OCI-LY3 (cell line): ENCODE measurements around the gene GK.

Experiments
- H2AFZ ChIP-seq: fragments of 200-600, 300-600 bp; shearing (Covaris generic); 2 replicates; pipeline ENCODE4 v1.6.0; 2014; ENCODE audit warnings: antibody characterized with exemption, low read depth, low read length
- H3K27ac ChIP-seq: fragments of 200-600, 300-600 bp; sonication (generic); 2 replicates; pipeline ENCODE4 v1.5.1; 2014; ENCODE audit warnings: mild to moderate bottlenecking, low read length, moderate library complexity, mixed read lengths
- H3K27me3 ChIP-seq: fragments of 200-600, 300-600 bp; sonication (generic); 2 replicates; pipeline ENCODE4 v1.6.1; 2014; ENCODE audit warnings: low read depth, low read length, mixed read lengths
- H3K36me3 ChIP-seq: fragments of 200-600, 300-600 bp; sonication (generic); replicated peaks from 2 replicates; pipeline ENCODE3; 2014; ENCODE audit warnings: low read depth, low read length, mixed read lengths
- H3K4me1 ChIP-seq: fragments of 300-600, 200-600 bp; sonication (generic); 2 replicates; pipeline ENCODE4 v1.6.1; 2014; ENCODE audit warnings: low read length, mixed read lengths
- H3K4me2 ChIP-seq: fragments of 200-600, 300-600 bp; sonication (generic); 2 replicates; pipeline ENCODE4 v1.6.1; 2014; ENCODE audit warnings: low read length, mixed read lengths
- H3K4me3 ChIP-seq: fragments of 300-600, 200-600 bp; sonication (generic); 2 replicates; pipeline ENCODE4 v1.5.1; 2014; ENCODE audit warnings: antibody characterized with exemption, mild to moderate bottlenecking, low read length, moderate library complexity
- H3K79me2 ChIP-seq: fragments of 300-600, 200-600 bp; shearing (Covaris generic); 2 replicates; pipeline ENCODE4 v1.6.1; 2014; ENCODE audit warnings: mild to moderate bottlenecking, low read length, mixed read lengths
- H3K9ac ChIP-seq: fragments of 300-600, 200-600 bp; shearing (Covaris generic); 2 replicates; pipeline ENCODE4 v1.6.0; 2014; ENCODE audit warnings: mild to moderate bottlenecking, low read length, moderate library complexity
- H3K9me3 ChIP-seq: fragments of 200-600, 300-600 bp; shearing (Covaris generic); 2 replicates; pipeline ENCODE4 v1.6.1; 2014; ENCODE audit warnings: low read length, mixed read lengths; ENCODE audit not compliant: insufficient read depth
- H4K20me1 ChIP-seq: fragments of 200-600, 300-600 bp; sonication (generic); 2 replicates; pipeline ENCODE4 v1.6.1; 2016; ENCODE audit warnings: low read length, mixed read lengths; ENCODE audit not compliant: insufficient read depth
- CTCF ChIP-seq: fragments of 200-600, 300-600 bp; sonication (generic); IDR thresholded peaks from 2 replicates; pipeline ENCODE4 v1.5.1; 2014; ENCODE audit warnings: antibody characterized with exemption, low read length, low read depth
- EZH2phosphoT487 ChIP-seq: fragments of 200-600 bp; shearing (Covaris generic); IDR thresholded peaks from 2 replicates; pipeline ENCODE4 v1.6.1; 2018; ENCODE audit warnings: antibody characterized with exemption, mixed run types, low read depth

Gene GK

GRCh38 chrX:30653415-30654131 lies at the start of gene GK:
GK (plus strand) TSS chrX:30653423; CDS start chrX:30653538, 115 bp downstream.
- H3K9ac ChIP-seq, result peak within 1 kb of the TSS; percentile 83
- peak within 1 kb of the TSS; percentile 16; the same call in 1 of the 2 replicates for H2AFZ ChIP-seq
- peaks cover 36% of the 10 kb centered on the region for H3K79me2 ChIP-seq
- H3K27me3 ChIP-seq, result no peaks in the 10 kb centered on the region
- H3K36me3 ChIP-seq, result peaks cover 2% of the 10 kb centered on the region
- peak within 1 kb of the TSS; percentile 91 for H3K27ac ChIP-seq
- H4K20me1 ChIP-seq, result no peaks in the 10 kb centered on the region
- peak within 1 kb of the TSS; percentile 85 for H3K4me3 ChIP-seq
- H3K9me3 ChIP-seq, result no peaks in the 10 kb centered on the region
- H3K4me1 ChIP-seq, result peaks cover 51% of the 10 kb centered on the region
- peak within 1 kb of the TSS; percentile 83 for H3K4me2 ChIP-seq
- TF ChIP-seq CTCF (no peak), EZH2phosphoT487 (no peak)

GRCh38 chrX:30607155-30607554 lies 46.1 kb upstream of the GK start:
- no peak overlapping the region for H3K4me3 ChIP-seq
- TF ChIP-seq CTCF (no peak), EZH2phosphoT487 (no peak)
- no peak overlapping the region for H2AFZ ChIP-seq
- H3K27ac ChIP-seq, result no peak overlapping the region
- H3K36me3 ChIP-seq, result no peaks in the 10 kb centered on the region
- no peak overlapping the region for H3K4me2 ChIP-seq
- no peaks in the 10 kb centered on the region for H3K9me3 ChIP-seq
- no peaks in the 10 kb centered on the region for H3K79me2 ChIP-seq
- H4K20me1 ChIP-seq, result no peaks in the 10 kb centered on the region
- no peak overlapping the region for H3K9ac ChIP-seq
- H3K4me1 ChIP-seq, result no peaks in the 10 kb centered on the region
- no peaks in the 10 kb centered on the region for H3K27me3 ChIP-seq

GRCh38 chrX:30610026-30610425 lies 43.2 kb upstream of the GK start:
- no peak overlapping the region for H3K27ac ChIP-seq
- H3K4me3 ChIP-seq, result no peak overlapping the region
- 0 out of 2 replicates have a peak, but pooled peaks cover 2% of the 10 kb centered on the region for H3K4me1 ChIP-seq
- H3K79me2 ChIP-seq, result no peaks in the 10 kb centered on the region
- H3K4me2 ChIP-seq, result no peak overlapping the region
- H3K36me3 ChIP-seq, result no peaks in the 10 kb centered on the region
- no peak overlapping the region for H3K9ac ChIP-seq
- no peaks in the 10 kb centered on the region for H3K27me3 ChIP-seq
- H4K20me1 ChIP-seq, result no peaks in the 10 kb centered on the region
- TF ChIP-seq EZH2phosphoT487 (no peak), CTCF (no peak)
- H2AFZ ChIP-seq, result no peak overlapping the region
- no peaks in the 10 kb centered on the region for H3K9me3 ChIP-seq

GRCh38 chrX:30612250-30612655 lies 41.0 kb upstream of the GK start:
- H4K20me1 ChIP-seq, result no peaks in the 10 kb centered on the region
- H3K27me3 ChIP-seq, result no peaks in the 10 kb centered on the region
- no peaks in the 10 kb centered on the region for H3K36me3 ChIP-seq
- no peak for TF ChIP-seq CTCF
- no peak overlapping the region for H3K9ac ChIP-seq
- no peaks in the 10 kb centered on the region for H3K79me2 ChIP-seq
- no peak overlapping the region for H2AFZ ChIP-seq
- no peak overlapping the region for H3K4me3 ChIP-seq
- H3K4me1 ChIP-seq, result 0 out of 2 replicates have a peak, but pooled peaks cover 2% of the 10 kb centered on the region
- no peak overlapping the region for H3K4me2 ChIP-seq
- H3K27ac ChIP-seq, result no peak overlapping the region
- H3K9me3 ChIP-seq, result no peaks in the 10 kb centered on the region
